ENCODE results near the gene BMPR1B.
"Not testable (repeated sequence)": the region's sequence is repeated elsewhere in the genome, so short reads cannot be mapped to it uniquely, and the experiment has no call there.

BMPR1B gene

DNA sequence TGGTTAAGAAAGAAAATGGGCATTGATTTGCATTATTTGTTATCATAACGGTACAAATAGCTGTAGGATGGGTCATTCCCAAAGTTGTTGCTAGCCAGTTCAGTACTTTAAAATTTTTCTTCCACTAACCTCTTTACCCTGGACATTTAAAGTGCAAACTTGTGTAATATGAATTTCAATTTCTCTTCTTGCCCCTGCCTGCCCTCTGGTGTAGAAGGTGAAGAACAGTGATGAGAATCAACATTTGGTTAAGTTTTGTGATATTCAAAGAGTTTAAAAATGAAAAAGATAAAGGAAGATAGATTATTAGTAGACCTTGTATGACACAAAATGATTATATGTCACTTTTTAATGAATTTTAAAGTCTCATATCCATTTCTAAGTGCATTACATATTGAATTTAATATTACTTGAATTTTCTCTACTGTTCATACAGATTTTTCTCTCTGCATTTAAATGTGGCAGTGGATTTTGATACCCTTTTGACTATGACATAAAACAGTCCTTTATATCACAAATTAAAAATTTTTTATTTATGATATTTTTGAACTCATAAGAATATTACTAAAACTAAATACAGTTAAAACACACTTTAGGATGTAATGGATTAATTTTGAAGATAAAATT lies 337.7 kb downstream of the BMPR1B start:
- no peak for DNase-seq

DNA sequence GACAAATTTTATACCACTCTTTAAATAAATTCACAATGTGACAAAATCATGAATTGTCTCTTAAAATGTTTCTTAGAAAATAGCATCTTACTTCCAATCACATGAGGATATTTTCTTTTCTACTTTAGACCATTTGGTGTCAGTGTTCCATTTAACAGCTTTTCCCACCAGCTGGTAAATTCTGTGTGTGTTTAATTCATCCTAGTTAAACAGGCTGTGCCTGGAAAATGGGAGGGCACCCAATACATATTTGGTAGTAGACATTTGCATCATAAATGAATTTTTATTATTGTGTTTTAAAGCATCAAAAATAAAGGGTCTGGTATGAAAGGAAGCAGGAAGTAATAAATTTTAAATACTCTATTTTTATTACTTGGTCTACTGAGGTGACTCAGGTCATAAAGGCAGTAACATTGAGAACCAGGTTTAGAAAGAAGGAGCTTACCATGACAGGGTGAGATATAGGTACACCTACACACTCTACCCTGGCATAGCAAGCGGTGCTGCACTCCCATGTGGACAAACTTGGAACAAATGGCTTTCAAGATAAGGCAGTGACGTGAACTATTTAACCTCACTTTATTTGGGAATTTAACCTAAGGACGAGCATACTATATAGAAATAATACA lies 344.5 kb downstream of the BMPR1B start:
- DNase-seq: no peak

DNA sequence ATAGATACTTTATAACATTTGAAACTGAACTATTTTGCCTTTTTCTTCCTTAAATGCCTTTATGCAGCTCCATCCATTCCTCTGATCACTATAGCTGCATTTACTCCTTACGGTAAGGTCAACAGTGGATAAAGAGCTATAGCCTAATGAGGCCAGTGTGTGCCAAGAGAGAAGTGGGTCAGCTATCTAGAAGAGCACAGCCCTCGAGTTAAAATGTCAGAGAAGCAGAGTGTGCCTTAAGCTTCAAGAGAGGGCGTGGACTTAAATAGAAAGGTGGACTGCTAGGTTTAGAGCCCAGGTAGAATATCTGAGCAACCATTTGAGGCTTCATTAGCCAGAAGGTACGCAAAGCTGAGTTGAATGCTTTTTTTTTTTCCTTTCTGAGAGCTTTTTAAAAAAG lies 347.4 kb downstream of the BMPR1B start:
- no peak for DNase-seq

DNA sequence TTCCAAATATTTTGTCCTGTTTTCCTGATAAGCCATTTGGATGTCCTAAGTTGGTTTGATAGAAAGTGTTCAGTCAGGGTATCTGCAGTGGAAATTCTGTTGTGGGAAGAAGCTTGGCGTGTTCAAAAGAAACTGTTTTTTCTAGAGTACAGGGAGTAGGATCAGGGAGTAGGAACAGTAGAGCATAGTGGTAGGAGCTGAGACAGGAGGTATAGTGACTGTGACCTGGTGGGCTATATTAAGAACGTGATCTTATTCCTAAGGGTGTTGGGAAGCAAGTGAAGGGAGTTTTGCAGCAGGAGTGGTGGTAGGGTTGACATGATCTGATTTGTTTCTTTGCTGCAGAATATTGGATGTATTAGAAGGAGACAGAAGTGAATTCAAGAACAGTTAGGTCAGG lies 348.2 kb downstream of the BMPR1B start:
- DNase-seq: no peak

DNA sequence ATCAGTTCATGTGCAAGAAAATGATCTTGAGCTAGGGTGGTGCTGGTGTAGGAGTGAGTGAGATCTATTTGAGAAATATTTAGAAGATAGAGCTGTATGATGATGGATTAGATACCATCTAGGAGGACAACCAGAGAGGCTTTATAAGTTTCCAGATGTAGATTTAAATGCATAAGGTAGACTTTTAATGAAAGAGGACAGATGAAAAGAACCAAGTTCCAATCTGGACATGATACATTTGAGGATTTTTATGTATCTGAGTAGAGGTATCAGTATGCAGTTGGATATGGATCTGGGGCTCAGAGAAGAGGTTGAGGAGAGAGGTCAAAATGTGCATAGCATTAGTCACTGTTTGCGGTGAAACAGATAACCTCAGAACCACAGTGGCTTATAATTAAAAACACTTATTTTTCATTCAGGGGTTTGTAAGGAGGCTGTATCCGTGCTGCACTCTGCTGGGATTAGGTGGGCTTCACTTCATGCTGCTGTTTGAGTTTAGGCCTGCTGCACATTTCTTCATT lies 348.7 kb downstream of the BMPR1B start:
- no peak for DNase-seq

DNA sequence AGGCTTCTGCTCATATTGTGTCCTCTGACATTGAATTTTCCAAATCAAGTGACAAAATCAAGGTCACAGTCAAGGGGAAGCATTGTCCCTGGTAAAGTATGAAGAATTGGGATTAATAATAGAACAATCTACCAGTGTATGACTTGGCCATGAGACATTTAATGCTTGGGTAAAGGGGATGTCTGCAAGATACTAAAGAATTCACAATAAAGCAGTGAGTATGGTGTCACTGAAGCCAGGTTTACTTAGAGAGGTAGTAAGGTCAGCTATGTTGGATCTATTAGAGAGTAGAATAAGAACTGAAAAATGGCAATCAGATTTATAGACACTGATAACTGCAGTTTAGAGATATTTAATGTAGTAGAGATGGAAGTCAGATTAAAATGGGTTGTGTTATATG lies 349.2 kb downstream of the BMPR1B start:
- no peak for DNase-seq

DNA sequence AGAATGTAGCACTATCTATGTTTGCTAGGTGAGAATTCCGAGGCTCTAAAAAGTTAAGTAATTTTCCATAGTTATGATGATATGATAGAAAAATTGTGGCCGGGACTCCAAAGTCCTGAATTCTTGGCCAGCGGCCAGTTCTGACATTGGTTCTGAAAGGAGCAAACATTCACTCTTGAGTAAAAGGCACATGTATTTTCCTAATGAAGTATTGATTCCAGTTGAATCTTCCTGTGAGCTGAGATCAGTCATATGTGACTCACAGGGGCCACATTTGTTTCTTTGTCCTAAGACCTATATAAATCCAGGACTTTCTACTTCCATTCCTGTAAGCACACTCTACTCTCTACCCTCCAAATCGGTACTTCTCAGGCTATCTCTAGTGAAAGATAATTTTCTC lies 349.9 kb downstream of the BMPR1B start:
- no peak for DNase-seq

DNA sequence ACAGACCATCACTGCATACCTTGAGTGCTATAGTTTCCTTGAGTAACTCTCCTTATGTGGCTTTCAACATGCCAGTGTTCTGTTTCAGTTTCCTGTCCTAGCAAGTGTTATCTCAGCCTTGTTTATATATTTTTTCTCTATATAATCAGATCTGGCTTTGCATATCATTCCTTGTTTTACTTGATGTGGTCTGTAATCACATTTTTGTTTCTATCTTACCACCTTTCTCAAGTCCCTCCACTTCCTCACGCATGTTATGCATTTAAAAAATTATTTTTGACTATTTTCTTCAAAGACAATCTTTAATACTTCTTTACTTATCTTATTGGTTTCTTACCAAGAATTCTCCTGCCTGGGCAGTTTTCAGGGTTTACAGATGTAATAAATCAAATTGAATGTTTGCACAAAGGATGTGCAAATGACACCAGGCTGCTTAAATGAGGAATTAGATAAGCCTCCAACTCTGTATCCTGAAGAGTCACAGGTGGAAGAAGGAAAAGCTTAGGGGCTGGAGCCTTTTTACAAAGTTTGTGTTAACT lies 351.2 kb downstream of the BMPR1B start:
- no peak for DNase-seq

DNA sequence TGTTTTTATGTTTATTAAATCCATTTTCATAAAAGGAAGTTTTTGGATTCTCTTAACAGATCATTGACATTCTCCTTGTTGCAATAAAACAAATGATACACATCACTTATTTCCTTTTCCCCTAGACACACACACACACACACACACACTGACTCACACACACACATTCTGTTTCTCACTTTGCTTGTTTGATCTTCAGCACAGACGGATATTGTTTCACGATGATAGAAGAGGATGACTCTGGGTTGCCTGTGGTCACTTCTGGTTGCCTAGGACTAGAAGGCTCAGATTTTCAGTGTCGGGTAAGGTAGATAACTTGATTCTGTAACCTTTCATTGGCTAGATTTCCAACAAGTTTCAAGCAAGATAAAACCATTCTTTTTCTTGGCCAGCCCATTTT lies 356.8 kb downstream of the BMPR1B start:
- DNase-seq: no peak

DNA sequence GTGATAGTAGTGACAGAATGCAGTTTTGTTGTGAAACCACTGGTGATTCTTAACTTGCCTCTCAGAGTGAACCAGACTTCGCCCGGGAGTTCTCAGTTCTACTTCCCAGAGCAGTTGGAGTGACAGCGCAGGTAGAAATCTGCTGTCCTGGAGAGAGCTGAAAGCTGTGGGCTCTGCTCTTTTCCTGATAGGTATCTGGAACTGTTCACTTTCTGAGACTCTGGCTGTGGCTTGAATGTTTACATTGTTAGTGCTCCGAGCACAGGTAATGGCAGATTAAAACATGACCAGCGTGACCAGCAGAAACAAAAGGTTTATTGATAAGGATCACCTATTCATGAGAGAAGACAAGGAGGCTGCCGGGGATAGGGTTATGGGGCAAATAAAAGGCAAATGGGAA lies 360.7 kb downstream of the BMPR1B start:
- no peak for DNase-seq

DNA sequence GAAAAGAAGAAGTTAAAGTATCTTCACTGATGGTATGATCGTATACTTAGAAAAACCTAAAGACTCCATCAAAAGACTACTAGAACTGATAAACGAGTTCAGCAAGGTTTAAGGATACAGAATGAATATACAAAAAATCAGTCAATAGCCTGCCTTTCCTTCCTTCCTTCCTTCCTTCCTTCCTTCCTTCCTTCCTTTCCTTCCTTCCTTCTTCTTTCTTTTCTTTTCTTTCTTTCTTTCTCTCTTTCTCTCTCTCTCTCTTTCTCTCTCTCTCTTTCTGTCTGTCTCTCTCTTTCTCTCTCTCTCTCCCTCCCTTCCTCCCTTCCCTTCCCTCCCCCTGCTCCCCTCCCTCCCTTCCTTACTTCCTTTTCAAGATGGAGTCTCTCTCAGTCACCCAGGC lies 362.7 kb downstream of the BMPR1B start:
- no peak for DNase-seq

DNA sequence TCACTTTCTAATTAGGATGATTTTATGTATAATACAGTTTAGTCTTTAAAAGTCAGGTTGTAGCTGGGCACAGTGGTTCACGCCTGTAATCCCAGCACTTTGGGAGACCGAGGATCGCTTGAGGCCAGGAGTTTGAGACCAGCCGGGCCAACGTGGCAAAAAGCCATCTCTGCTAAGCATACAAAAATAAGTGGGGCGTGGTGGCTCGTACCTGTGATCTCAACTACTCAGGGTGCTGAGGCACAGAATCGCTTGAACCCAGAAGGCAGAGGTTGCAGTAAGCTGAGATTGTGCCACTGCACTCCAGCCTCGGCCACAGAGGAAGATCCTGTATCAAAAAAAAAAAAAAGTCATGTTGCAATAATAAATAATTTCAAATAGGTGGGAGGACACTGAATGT lies 364.2 kb downstream of the BMPR1B start:
- no peak for DNase-seq

DNA sequence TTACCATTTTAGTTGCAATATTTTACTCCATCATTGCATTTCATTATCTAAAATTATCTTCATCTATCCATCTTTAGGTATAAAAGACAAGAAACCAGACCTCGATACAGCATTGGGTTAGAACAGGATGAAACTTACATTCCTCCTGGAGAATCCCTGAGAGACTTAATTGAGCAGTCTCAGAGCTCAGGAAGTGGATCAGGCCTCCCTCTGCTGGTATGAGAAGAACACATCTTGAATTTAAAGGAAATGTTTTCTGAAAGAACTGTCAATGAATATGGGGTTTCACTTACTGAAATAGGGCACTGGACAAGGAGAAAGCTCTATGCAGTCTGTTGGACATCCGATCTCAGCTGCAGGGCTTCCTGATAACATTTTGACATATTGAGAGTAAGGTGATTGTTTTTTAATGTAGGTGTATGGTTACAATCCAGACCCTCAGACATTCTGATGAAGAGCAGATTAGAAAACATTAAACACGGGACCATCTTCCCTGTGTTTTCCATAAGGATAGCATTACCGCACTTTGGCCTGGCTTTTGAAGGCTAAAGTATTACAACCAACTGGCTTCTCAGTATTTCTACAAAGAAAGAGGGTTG lies 367.2 kb downstream of the BMPR1B start:
- no peak for DNase-seq

DNA sequence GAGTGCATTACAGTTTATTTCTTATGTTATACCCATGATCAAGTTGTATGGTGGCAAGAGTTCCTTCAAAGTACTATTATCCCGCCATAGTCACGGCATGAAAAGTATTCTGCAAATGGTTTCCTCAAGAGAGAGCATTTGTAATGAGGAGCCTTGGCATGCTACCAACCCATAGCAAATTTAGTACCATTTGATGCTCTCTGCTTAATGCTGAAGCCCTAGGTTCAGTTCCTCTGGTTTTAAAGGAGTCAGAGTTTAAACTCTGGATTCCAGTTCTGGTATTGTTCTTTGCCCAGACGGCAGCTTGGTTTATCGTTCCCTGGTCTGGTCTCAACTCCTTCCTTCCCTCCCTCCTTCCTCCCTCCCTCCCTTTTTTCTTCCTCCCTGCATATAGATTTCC lies 371.3 kb downstream of the BMPR1B start:
- DNase-seq: no peak

DNA sequence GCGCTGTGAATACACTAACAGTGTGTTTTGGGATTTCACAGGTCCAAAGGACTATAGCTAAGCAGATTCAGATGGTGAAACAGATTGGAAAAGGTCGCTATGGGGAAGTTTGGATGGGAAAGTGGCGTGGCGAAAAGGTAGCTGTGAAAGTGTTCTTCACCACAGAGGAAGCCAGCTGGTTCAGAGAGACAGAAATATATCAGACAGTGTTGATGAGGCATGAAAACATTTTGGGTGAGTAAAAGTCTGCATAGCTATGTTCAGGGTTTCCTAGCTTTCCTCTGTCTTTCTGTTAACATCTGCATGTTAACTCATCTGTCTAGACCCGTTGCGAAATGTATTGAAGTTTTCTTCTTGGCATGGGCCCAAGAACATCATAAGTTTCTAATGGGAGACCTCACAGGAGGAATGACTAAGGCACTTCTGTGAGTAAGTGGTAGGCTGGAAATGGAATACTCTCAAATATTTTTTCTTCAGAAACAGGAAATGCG lies 372.1 kb downstream of the BMPR1B start:
- DNase-seq: no peak

DNA sequence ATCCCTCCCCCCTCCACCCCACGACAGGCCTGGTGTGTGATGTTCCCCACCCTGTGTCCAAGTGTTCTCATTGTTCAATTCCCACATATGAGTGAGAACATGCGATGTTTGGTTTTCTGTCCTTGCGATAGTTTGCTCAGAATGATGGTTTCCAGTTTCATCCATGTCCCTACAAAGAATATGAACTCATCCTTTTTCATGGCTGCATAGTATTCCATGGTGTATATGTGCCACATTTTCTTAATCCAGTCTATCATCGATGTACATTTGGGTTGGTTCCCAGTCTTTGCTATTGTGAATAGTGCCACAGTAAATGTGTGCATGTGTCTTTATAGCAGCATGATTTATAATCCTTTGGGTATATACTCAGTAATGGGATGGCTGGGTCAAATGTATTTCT lies 376.3 kb downstream of the BMPR1B start:
- not testable (repeated sequence) for DNase-seq

DNA sequence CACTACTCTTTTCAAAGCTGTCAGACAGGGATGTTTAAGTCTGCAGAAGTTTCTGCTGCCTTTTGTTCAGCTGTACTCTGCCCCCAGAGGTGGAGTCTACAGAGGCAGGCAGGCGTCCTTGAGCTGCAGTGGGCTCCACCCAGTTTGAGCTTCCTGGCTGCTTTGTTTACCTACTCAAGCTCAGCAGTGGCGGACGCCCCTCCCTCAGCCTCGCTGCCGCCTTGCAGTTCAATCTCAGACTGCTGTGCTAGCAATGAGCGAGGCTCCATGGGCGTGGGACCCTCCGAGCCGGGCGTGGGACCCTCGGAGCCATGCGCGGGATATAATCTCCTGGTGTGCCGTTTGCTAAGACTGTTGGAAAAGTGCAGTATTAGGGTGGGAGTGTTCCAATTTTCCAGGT lies 381.7 kb downstream of the BMPR1B start:
- DNase-seq: not testable (repeated sequence)

DNA sequence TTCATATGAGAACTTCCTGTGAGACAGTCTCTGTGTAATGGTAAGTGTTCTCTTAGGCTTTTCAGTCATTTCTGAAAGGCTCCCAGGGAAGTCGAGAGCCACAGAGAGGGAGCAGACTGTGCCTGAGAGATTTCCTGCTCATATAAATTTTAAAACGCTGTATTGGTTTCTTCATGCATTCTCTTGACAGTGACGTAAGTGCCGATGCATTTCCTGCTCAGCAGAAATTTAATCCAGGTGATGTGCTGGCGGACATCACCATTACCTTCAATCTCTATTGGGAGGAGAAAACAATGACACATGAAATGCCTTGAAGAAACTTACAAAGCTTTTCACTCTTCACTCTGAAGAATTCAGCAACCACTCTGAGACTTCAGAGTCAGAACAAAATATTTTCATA lies 383.6 kb downstream of the BMPR1B start:
- DNase-seq: no peak

DNA sequence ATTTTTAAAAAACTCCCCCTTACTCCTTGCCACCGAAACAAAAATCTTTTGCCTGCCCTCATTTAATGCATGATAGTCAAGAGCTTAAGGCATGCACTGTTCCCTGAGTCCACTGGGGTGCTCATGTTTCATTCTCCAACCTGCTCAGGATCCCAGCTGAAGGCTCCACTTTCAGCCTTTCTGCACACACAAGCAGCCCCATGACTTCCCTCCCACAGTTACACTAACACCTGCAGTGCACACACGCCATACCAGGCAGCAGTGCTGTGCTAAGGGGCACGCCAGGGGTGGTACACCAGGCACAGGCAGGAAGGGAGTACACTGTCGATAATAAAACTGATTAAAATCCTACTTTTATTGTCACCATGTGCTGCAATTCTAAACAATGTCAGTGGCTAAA lies 385.2 kb downstream of the BMPR1B start:
- no peak for DNase-seq

DNA sequence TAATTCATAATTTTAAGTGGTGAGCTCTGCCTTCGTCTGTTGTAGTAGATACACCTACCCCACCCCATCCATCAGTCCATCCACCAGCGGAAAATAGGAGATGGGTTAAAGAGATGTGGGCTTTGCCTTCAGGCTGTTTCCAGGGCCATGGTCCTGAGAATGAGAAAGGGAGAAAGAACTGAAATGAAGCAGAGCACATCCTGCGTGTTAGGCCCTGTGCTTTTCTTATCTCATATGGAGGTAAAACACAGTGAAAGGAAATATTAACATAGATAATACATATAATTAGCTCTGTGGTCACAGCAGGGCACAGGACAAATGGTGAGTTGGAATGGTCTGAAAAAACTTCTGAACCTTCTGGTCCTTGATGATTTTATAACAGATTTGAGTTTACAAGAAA lies 393.5 kb downstream of the BMPR1B start:
- no peak for DNase-seq

DNA sequence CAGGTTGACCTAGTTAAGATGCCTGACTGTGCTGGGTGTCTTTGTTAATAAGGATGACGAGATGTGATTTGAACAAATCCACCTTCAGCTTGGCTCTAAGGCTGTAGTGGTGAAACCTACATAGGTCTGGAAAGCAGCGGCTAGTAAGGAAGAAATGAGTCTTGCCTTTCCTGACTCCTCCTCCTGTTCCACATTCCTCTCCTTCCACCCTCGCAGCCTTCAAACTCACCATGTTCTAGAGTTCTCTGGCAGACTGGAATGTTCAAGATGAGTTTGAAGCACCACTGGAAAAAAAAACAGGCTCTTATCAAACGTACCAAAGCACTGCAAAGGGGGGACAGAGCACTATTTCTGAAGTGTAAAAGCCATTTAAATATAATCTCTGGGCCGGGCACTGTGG lies 395.4 kb downstream of the BMPR1B start:
- DNase-seq: no peak

DNA sequence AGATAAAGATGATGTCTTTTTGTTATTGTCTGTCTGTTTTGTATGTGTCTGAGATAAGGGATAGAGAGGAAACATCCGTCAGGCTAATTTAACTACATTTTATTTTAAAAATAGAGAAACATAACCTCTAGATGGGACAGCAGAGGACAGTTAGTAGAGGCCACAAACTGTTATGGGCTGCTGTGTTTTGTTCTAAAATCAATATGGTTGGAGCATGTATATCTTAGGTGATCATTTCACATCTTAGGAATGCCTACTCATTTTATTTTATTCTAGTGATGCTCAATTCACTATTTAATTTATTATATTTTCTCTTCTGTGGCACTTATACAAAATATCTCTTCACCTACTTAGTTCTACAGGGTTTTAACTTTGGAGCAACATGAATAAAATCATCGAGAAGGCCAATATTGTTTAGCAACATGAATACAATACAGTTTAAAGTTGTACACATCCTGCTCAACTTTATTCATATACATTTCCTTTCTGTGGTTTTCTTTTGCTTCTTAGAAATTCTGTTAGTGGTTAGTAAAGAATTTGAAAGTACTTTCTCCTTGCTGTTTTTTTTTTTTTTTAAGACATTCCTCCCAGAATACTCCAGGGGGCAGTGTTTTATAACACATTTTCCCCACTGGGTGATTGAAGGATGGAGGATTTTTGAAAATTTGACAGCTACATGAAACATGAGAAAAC lies 398.1 kb downstream of the BMPR1B start:
- DNase-seq: peak; percentile 1

DNA sequence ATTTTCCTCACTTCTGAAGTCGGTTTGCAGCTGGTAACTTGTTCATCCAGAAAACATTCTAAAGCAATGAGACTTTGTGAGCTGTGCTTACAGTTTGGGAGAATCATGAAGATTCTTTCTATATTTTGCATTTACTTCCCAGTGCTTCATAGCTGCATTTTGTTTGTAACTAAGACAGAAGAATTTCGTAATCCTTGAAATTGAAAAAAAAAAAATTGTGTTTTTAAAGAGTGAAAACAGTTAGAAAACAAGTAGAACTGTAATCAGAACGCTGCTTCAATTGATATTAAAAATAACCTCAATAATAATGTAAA lies 398.7 kb downstream of the BMPR1B start:
- no peak for DNase-seq

DNA sequence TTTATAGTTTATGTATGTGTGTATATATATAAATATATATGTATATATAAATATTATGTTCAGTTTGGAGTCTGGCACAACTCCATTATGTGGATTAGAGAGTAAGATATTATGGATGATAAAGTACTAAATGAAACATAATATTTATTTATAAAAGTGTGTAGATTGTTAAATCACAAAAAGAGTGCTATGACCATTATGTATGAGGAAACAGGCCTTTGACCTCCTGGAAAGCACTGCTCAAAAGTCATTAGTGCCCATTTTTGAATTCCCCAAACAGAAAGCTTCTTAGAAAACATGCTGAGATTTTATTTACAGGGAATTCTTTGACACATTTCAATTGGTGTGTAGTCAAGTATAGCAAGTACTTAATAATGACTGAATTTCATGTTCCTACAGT lies 399.8 kb downstream of the BMPR1B start:
- no peak for DNase-seq

All from NCI-H1436 (cell line).